Thyroid gland (tissue), 4 donors: Measurements from ENCODE around the gene PRKG2. TPM values are rescaled to one million over a fixed set of nuclear protein-coding genes. Genes with fewer than 3 reads are reported as not detected.

ENCODE experiments used
- DNase-seq, 2 donors: peaks; one replicate each; pipeline ENCODE4 v3.0.0-alpha.2; 2019
- H3K27ac ChIP-seq, 3 donors: fragments of 200-600 bp; sonication (generic); 1 replicate in 2 of 3; 2 replicates in 1 of 3; pipeline ENCODE4 v1.5.1; 2016 to 2019; ENCODE audit warnings: mild to moderate bottlenecking in 1 of 3, moderate library complexity in 1 of 3
- H3K27me3 ChIP-seq: fragments of 200-600 bp; sonication (generic); one replicate; pipeline ENCODE4 v1.5.1; 2019
- H3K36me3 ChIP-seq, 2 donors: fragments of 200-600 bp; sonication (generic); one replicate each; pipeline ENCODE4 v1.5.1; 2016 to 2019
- H3K4me1 ChIP-seq, 2 donors: fragments of 200-600 bp; sonication (generic); one replicate each; pipeline ENCODE4 v1.5.1; 2017 to 2019
- H3K4me3 ChIP-seq, 3 donors: fragments of 200-600 bp; sonication (generic); replicated peaks in 1 of 3; 1 replicate in 2 of 3; 2 replicates in 1 of 3; pipeline ENCODE4 v1.5.1; 2016; ENCODE audit warnings: mild to moderate bottlenecking in 1 of 3
- H3K9me3 ChIP-seq: fragments of 200-600 bp; sonication (generic); one replicate; pipeline ENCODE4 v1.5.1; 2017
- POLR2A ChIP-seq, 2 donors: fragments of 450-650 bp; IDR thresholded peaks; one replicate each; pipeline ENCODE4 v1.6.1; 2017; ENCODE audit warnings: antibody characterized with exemption in 2 of 2, mild to moderate bottlenecking in 2 of 2, moderate library complexity in 1 of 2
- WGBS, 2 donors: methylation state at CpG; one replicate each; pipeline ENCODE4 v1.1.5; 2017; 5-methylcytosine and 5-hydroxymethylcytosine counted together
- intact Hi-C: fragments of 100-400 bp; cut with DNase I; formaldehyde crosslinking; loops from one replicate; pipeline ENCODE4 v1.15.1; 2023
- total RNA-seq, 4 donors: library from RNA; depleted of rRNA; stranded (reverse); fragments of >200 nt; gene quantifications; one replicate each; pipeline ENCODE4 v1.2.3, GENCODE V29; 2016
- TF ChIP-seq, protein P1 (sequence below), 6 experiments: fragments of 200-600 bp in 3 of 6; fragments of 450-650 bp in 3 of 6; sonication (generic) in 3 of 6; IDR thresholded peaks; one replicate each; pipeline ENCODE4 v1.5.1; 2016 to 2019; ENCODE audit warnings: antibody characterized with exemption in 6 of 6, mild to moderate bottlenecking in 2 of 6, inconsistent platforms in 1 of 6, moderate library complexity in 1 of 6

PRKG2 gene
- total RNA-seq, 4 donors from 2014 or later: 0.21 to 1.2 (median 0.54) TPM; not detected in 1

DNA sequence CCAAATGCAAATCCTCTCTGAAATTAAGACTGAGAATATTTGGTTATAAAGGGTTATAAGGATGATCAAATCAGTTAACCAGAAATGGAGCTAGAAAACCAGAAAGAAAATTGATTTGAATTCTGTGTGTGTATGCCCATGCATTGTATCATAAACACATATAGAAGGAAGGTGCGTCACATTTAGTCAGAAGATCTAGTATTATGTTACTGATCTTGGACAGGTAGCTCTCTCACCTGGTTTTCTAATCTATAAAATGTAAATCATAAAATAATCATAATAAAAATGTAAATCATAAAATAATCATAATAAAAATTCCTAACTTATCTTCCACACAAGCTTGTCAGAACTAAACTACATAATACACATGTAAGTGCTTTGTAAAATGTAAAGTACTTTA lies 105.7 kb downstream of the PRKG2 start:
- WGBS, 2 donors: 94 to 97% methylated on average over 1 of the region's 1 CpG
- intact Hi-C loops: no loop called here
- TF ChIP-seq, protein P1, sequence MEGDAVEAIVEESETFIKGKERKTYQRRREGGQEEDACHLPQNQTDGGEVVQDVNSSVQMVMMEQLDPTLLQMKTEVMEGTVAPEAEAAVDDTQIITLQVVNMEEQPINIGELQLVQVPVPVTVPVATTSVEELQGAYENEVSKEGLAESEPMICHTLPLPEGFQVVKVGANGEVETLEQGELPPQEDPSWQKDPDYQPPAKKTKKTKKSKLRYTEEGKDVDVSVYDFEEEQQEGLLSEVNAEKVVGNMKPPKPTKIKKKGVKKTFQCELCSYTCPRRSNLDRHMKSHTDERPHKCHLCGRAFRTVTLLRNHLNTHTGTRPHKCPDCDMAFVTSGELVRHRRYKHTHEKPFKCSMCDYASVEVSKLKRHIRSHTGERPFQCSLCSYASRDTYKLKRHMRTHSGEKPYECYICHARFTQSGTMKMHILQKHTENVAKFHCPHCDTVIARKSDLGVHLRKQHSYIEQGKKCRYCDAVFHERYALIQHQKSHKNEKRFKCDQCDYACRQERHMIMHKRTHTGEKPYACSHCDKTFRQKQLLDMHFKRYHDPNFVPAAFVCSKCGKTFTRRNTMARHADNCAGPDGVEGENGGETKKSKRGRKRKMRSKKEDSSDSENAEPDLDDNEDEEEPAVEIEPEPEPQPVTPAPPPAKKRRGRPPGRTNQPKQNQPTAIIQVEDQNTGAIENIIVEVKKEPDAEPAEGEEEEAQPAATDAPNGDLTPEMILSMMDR (IDR thresholded peaks at IDR 0.05): no peak
- TF ChIP-seq POLR2A (IDR thresholded peaks at IDR 0.05): no peak

DNA sequence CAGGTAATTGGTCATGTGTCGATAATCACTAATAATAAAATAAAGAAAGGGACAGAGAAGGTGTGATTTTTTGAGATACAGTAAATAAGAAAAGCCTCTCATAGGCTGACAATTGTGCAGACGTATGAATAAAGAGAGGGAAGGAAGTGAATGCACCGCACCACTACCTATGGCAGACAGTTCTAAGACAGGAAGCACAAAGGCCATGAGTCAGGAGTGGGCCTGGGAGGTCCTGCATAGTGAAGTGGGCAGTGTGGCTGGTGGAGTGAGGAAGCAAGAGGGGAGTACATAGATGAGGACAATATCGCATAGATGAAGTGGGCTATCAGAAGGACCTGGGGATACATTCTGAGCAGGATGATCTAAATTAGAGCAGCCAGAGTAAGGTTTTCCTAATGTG lies 108.9 kb downstream of the PRKG2 start:
- Histone ChIP-seq H3K27ac (no peak overlapping the region), H3K36me3 (no peaks in the 10 kb centered on the region), H3K4me3 (no peak overlapping the region), H3K4me1 (no peaks in the 10 kb centered on the region), H3K27me3 (no peaks in the 10 kb centered on the region), H3K9me3 (no peaks in the 10 kb centered on the region)
- no peak for DNase-seq
- WGBS, 2 donors: 79 to 87% methylated on average over 4 of the region's 4 CpGs
- no peak for TF ChIP-seq POLR2A (IDR thresholded peaks at IDR 0.05)
- TF ChIP-seq, protein P1 (IDR thresholded peaks at IDR 0.05): no peak
- intact Hi-C loops: no loop called here

More for the DNA sequence above, 105.7 kb downstream of the PRKG2 start:
- H3K4me1 ChIP-seq: no peaks in the 10 kb centered on the region
- no peak for DNase-seq
- H3K27ac ChIP-seq: no peak overlapping the region
- H3K4me3 ChIP-seq: no peak overlapping the region
- no peaks in the 10 kb centered on the region for H3K9me3 ChIP-seq
- no peaks in the 10 kb centered on the region for H3K27me3 ChIP-seq
- H3K36me3 ChIP-seq: no peaks in the 10 kb centered on the region

DNA sequence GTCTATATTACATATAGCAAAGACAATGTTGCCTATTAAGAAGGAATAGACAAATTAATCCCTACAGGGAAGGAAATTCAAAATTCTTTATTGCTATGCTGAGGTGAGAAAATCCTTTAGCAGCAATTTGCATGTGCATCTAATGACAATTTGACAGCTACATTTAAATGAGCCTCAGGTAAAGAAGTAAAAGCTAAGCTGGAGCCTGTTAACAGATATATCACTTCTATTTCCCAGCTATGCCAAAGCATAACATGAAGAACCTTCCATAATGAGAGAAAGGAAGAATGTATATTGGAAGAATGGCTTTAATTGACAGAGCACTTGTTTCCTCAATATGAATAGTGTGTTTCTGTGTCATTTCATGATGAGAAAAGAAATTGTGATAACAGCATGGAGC lies 112.9 kb downstream of the PRKG2 start:
- Histone ChIP-seq H3K9me3 (no peaks in the 10 kb centered on the region), H3K27ac (no peak overlapping the region), H3K4me1 (no peaks in the 10 kb centered on the region), H3K27me3 (no peaks in the 10 kb centered on the region), H3K4me3 (no peak overlapping the region), H3K36me3 (no peaks in the 10 kb centered on the region)
- DNase-seq: no peak
- TF ChIP-seq, protein P1 (IDR thresholded peaks at IDR 0.05): no peak
- no peak for TF ChIP-seq POLR2A (IDR thresholded peaks at IDR 0.05)
- intact Hi-C loops: no loop called here

DNA sequence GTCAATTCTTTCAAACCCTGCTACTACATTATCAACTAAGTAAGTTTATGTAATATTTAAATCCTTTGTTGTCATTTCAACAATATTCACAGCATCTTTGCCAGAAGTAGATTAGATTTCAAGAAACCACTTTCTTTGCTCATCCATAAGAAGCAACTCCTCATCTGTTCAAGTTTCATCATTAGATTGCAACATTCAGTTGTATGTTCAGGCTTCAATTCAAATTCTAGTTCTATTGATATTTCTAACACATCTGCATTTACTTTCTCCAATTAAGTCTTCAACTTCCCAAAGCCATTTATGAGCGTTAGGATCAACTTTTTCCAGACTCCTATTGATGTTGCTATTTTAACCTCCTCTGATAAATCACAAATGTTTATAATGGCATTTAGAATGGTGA lies 118.5 kb downstream of the PRKG2 start:
- intact Hi-C loops: no loop called here

DNA sequence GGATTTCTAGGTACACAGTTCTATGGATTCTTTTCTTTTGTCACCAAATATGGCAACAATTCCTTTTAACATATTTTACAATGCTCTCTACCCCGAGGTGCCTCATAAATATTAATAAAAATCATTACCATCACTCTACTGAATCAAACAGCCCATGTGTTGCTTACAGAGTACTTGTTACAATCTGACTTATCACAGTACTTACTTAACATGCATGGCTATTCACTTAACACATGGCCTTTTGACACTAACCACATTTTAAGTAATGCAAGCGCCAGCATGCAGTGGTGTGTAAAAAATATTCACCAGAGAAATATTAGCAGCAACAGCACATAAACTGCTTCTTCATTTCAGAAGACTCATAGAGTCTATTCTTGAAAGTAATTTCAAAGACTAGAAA lies 119.6 kb downstream of the PRKG2 start:
- Histone ChIP-seq H3K27ac (no peak overlapping the region), H3K27me3 (no peaks in the 10 kb centered on the region), H3K9me3 (no peaks in the 10 kb centered on the region), H3K36me3 (no peaks in the 10 kb centered on the region), H3K4me3 (no peak overlapping the region), H3K4me1 (no peaks in the 10 kb centered on the region)
- no peak for TF ChIP-seq POLR2A (IDR thresholded peaks at IDR 0.05)
- TF ChIP-seq, protein P1 (IDR thresholded peaks at IDR 0.05): no peak
- intact Hi-C loops: no loop called here
- WGBS, 2 donors: 71 to 79% methylated on average over 2 of the region's 2 CpGs
- DNase-seq: no peak

More for the DNA sequence above, 118.5 kb downstream of the PRKG2 start:
- Histone ChIP-seq H3K36me3 (no peaks in the 10 kb centered on the region), H3K27me3 (no peaks in the 10 kb centered on the region), H3K27ac (no peak overlapping the region), H3K9me3 (no peaks in the 10 kb centered on the region), H3K4me1 (no peaks in the 10 kb centered on the region), H3K4me3 (no peak overlapping the region)
- DNase-seq: no peak
- TF ChIP-seq, protein P1 (IDR thresholded peaks at IDR 0.05): no peak
- TF ChIP-seq POLR2A (IDR thresholded peaks at IDR 0.05): no peak
- 89 to 90% methylated on average over 1 of the region's 1 CpG for WGBS, 2 donors
